GM23248 (cell line): ENCODE measurements around the gene GABBR2. TPM values are rescaled to one million over a fixed set of nuclear protein-coding genes. Genes with fewer than 3 reads are reported as not detected.
A peak's percentile ranks its signal among the peaks of the same experiment; 100 is the strongest.

Source experiments
- DNase-seq: peaks from one replicate; pipeline ENCODE4 v3.0.0-alpha.2; 2015
- H2AFZ ChIP-seq: fragments of 200-600 bp; sonication (generic); 2 replicates; pipeline ENCODE4 v1.6.1; 2016; ENCODE audit warnings: antibody characterized with exemption
- H3F3A ChIP-seq: fragments of 200-600 bp; sonication (generic); 2 replicates; pipeline ENCODE4 v1.6.1; 2016; ENCODE audit warnings: mild to moderate bottlenecking, antibody characterized with exemption, mixed run types; ENCODE audit not compliant: insufficient read depth
- H3K27ac ChIP-seq: fragments of 200-600 bp; sonication (generic); 2 replicates; pipeline ENCODE4 v1.5.1; 2016; ENCODE audit warnings: mild to moderate bottlenecking
- H3K27me3 ChIP-seq: fragments of 200-600 bp; sonication (generic); replicated peaks from 2 replicates; pipeline ENCODE4 v1.6.1; 2016; ENCODE audit warnings: mild to moderate bottlenecking; ENCODE audit not compliant: insufficient read depth
- H3K36me3 ChIP-seq: fragments of 200-600 bp; sonication (generic); 2 replicates; pipeline ENCODE4 v1.6.1; 2016; ENCODE audit warnings: low read depth, mild to moderate bottlenecking
- H3K4me1 ChIP-seq: fragments of 200-600 bp; sonication (generic); 2 replicates; pipeline ENCODE4 v1.6.1; 2016; ENCODE audit warnings: mild to moderate bottlenecking; ENCODE audit not compliant: insufficient read depth
- H3K4me2 ChIP-seq: fragments of 200-600 bp; sonication (generic); one replicate; pipeline ENCODE4 v1.6.1; 2016; ENCODE audit warnings: mild to moderate bottlenecking; ENCODE audit not compliant: unreplicated experiment
- H3K4me3 ChIP-seq: fragments of 200-600 bp; sonication (generic); 2 replicates; pipeline ENCODE4 v1.5.1; 2016; ENCODE audit warnings: mild to moderate bottlenecking
- H3K79me2 ChIP-seq: fragments of 200-600 bp; sonication (generic); 2 replicates; pipeline ENCODE4 v1.6.1; 2016; ENCODE audit warnings: mild to moderate bottlenecking; ENCODE audit not compliant: insufficient read depth
- H3K9ac ChIP-seq: fragments of 200-600 bp; sonication (generic); 2 replicates; pipeline ENCODE4 v1.6.1; 2016; ENCODE audit warnings: mild to moderate bottlenecking
- H3K9me2 ChIP-seq: fragments of 200-600 bp; sonication (generic); 2 replicates; pipeline ENCODE4 v1.6.1; 2016; ENCODE audit warnings: mixed run types, mild to moderate bottlenecking, moderate library complexity; ENCODE audit not compliant: insufficient read depth
- H3K9me3 ChIP-seq: fragments of 200-600 bp; sonication (generic); one replicate; pipeline ENCODE4 v1.6.1; 2017; ENCODE audit warnings: low read depth
- H4K20me1 ChIP-seq: fragments of 200-600 bp; sonication (generic); 2 replicates; pipeline ENCODE4 v1.6.0; 2016; ENCODE audit not compliant: insufficient read depth
- EZH2 ChIP-seq: fragments of 200-600 bp; sonication (generic); IDR thresholded peaks from 2 replicates; pipeline ENCODE4 v1.6.1; 2018; ENCODE audit warnings: antibody characterized with exemption, mild to moderate bottlenecking; ENCODE audit not compliant: insufficient read depth, poor library complexity, severe bottlenecking
- EZH2phosphoT487 ChIP-seq: fragments of 200-600 bp; sonication (generic); IDR thresholded peaks from 2 replicates; pipeline ENCODE4 v1.6.1; 2018; ENCODE audit warnings: antibody characterized with exemption, moderate library complexity, mild to moderate bottlenecking, low read depth; ENCODE audit not compliant: insufficient read depth
- WGBS, 2 experiments: methylation state at CpG; one replicate each; pipeline ENCODE4 v1.1.6; 2015 to 2017; ENCODE audit warnings: low lambda C conversion rate in 2 of 2, low coverage in 1 of 2; ENCODE audit errors: missing lambda C conversion rate in 2 of 2; 5-methylcytosine and 5-hydroxymethylcytosine counted together
- in situ Hi-C: fragments of 300-500 bp; cut with MboI; formaldehyde crosslinking; loops from 2 replicates; pipeline ENCODE4 v1.15.0; 2020
- polyA plus RNA-seq: library from polyadenylated mRNA; unstranded; fragments of >200 nt; fragmentation: Nextera tagmentation; extraction: Ambion mirVana; gene quantifications from 2 replicates; pipeline ENCODE4 v1.2.1, GENCODE V29; 2016
- total RNA-seq: library from RNA; depleted of rRNA; stranded (reverse); fragments of >200 nt; shearing (Covaris generic); gene quantifications from 2 replicates; pipeline ENCODE4 v1.2.3, GENCODE V29; 2014

The GABBR2 gene
- total and polyA plus RNA-seq, 2 experiments from 2014 or later: 7.5 to 13.4 TPM

DNA sequence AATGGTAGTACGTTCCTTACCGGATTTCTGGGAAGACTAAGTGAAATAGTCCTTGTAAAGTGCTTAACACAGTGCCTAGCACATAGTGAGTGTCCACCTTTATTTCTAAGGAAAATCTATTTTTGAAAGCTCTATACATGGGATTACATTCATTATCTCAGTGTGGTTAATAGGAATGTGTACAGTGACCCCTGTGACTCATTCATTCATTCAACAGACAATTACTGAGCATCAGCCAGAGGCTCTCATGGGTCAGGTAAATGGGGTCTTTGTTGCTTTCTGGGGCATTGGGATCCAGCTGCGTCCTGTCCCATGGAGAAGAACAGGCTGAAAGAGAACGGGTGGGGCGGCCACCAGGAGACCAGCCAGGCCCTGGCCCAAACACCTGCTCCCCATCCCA lies 227.1 kb downstream of the GABBR2 start:
- H3K9me2 ChIP-seq: no peaks in the 10 kb centered on the region
- H3K9me3 ChIP-seq: no peaks in the 10 kb centered on the region
- H3K4me2 ChIP-seq: peak overlapping the region; percentile 5
- peaks cover 14% of the 10 kb centered on the region for H3F3A ChIP-seq
- peak; percentile 58 for DNase-seq
- TF ChIP-seq EZH2: no peak
- TF ChIP-seq EZH2phosphoT487: no peak
- H3K79me2 ChIP-seq: no peaks in the 10 kb centered on the region
- peaks cover 42% of the 10 kb centered on the region for H3K4me1 ChIP-seq
- WGBS, 2 experiments: 24 to 29% methylated on average over 5 of the region's 5 CpGs
- H3K27ac ChIP-seq: peak overlapping the region; percentile 65
- in situ Hi-C loops: no loop called here
- no peaks in the 10 kb centered on the region for H3K36me3 ChIP-seq
- H3K27me3 ChIP-seq: no peaks in the 10 kb centered on the region
- H2AFZ ChIP-seq: peak overlapping the region; percentile 5; the same call in 1 of the 2 replicates
- H3K9ac ChIP-seq: no peak overlapping the region
- no peaks in the 10 kb centered on the region for H4K20me1 ChIP-seq
- H3K4me3 ChIP-seq: no peak overlapping the region

DNA sequence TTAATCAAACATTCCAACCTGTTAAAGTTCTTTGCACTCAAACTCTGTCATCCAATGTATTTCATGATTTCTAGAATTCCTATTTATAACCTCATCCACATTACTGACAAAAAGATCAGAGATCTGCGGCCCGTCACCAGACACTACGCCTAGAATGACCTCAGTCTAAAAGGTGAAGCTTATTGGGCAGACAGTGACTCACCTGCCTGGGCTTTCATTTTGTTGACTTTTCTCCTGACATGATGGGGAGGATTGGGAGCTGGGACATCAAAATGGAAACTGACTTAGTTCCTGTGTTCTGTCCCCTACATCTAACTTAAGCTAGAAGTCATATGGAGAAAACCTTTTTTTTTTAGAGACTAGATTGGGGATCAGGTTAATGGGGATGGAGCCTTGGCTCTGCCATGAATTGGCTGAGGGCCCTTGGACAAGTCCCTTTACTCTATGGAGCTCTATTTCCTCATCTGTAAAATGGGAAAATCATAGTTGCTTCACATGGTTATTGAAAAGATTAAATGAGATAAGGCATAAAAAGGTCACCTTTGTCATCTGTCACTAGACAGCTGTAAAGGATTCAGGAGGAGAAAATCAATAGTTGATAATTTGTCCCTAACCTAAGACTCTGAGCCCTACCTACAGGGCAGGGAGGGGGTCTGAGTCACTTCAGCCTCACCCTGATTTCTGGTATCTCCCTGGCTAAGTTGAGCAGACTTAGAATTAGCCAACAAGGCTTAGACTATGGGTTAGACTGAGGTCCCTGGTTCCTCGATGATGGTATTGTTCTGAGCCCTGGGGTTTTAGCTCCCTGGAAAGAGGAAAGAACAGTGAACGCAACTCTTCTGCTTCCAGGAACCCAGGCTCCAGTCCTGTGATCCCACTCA lies 228.5 kb downstream of the GABBR2 start:
- H3K79me2 ChIP-seq: no peaks in the 10 kb centered on the region
- no peaks in the 10 kb centered on the region for H3K9me2 ChIP-seq
- H3F3A ChIP-seq: peaks cover 14% of the 10 kb centered on the region
- no peak overlapping the region for H3K4me3 ChIP-seq
- H3K9me3 ChIP-seq: no peaks in the 10 kb centered on the region
- in situ Hi-C loops: no loop called here
- no peak overlapping the region for H3K9ac ChIP-seq
- WGBS, 2 experiments: 77 to 84% methylated on average over 5 of the region's 5 CpGs
- no peaks in the 10 kb centered on the region for H4K20me1 ChIP-seq
- no peaks in the 10 kb centered on the region for H3K27me3 ChIP-seq
- peaks cover 42% of the 10 kb centered on the region for H3K4me1 ChIP-seq
- no peak overlapping the region for H2AFZ ChIP-seq
- TF ChIP-seq EZH2: no peak
- no peak overlapping the region for H3K4me2 ChIP-seq
- peak; percentile 20 for DNase-seq
- no peak overlapping the region for H3K27ac ChIP-seq
- H3K36me3 ChIP-seq: no peaks in the 10 kb centered on the region

DNA sequence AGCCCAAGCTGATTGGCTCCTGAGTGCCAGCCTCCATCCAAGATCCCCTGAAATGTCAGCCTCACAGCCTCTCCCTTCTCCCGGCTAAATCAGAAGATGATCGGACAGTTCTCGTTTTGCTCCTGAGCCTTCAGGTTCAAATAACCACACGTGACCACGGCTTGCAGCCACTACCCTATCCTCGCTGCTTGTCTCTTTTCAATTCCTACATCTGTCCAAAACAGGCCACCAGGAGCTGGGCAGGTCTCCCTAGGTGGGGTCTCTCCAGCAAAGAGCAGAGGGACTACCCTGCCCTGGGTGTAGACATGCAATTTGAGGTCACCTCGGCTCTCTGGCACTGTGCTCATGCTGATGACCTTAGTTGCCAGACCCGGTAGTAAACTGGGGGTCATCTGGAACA lies 229.3 kb downstream of the GABBR2 start:
- no peaks in the 10 kb centered on the region for H3K79me2 ChIP-seq

DNA sequence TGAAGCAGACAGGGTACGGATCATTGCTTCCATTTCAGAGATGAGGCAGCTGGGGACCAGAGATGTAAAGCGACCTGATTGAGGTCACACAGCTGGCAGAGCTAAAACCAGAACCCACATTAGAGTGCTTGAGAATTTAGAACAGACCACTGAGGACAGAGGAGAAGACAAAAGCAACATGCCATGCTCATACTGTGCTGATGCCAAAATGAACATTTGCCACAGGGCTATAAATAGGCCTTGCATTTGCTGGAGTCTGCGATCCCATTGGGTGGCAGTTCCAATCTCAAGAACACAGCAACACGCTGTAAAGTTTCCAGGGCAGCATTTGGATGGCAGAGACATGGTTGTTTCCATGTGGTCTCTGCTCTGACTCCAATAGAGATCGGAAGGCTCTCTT lies 230.9 kb downstream of the GABBR2 start:
- H2AFZ ChIP-seq: no peak overlapping the region
- peaks cover 14% of the 10 kb centered on the region for H3F3A ChIP-seq
- H3K4me1 ChIP-seq: peaks cover 25% of the 10 kb centered on the region
- no peak overlapping the region for H3K4me3 ChIP-seq
- DNase-seq: no peak
- H4K20me1 ChIP-seq: no peaks in the 10 kb centered on the region
- WGBS, 2 experiments: 54 to 65% methylated on average over 5 of the region's 5 CpGs
- in situ Hi-C loops: no loop called here
- H3K9me3 ChIP-seq: no peaks in the 10 kb centered on the region
- no peak overlapping the region for H3K9ac ChIP-seq
- H3K36me3 ChIP-seq: no peaks in the 10 kb centered on the region
- TF ChIP-seq EZH2: no peak
- TF ChIP-seq EZH2phosphoT487: no peak
- H3K27me3 ChIP-seq: no peaks in the 10 kb centered on the region
- H3K4me2 ChIP-seq: no peak overlapping the region
- H3K27ac ChIP-seq: no peak overlapping the region
- no peaks in the 10 kb centered on the region for H3K79me2 ChIP-seq
- no peaks in the 10 kb centered on the region for H3K9me2 ChIP-seq

More for the DNA sequence above, 229.3 kb downstream of the GABBR2 start:
- Histone ChIP-seq H3K4me2 (no peak overlapping the region), H3K9me2 (no peaks in the 10 kb centered on the region), H3K27me3 (no peaks in the 10 kb centered on the region), H2AFZ (no peak overlapping the region), H4K20me1 (no peaks in the 10 kb centered on the region), H3K4me1 (peaks cover 35% of the 10 kb centered on the region), H3K4me3 (no peak overlapping the region), H3K9me3 (no peaks in the 10 kb centered on the region), H3F3A (peaks cover 14% of the 10 kb centered on the region), H3K27ac (no peak overlapping the region), H3K36me3 (no peaks in the 10 kb centered on the region), H3K9ac (no peak overlapping the region)
- WGBS, 2 experiments: 84 to 86% methylated on average over 8 of the region's 8 CpGs
- no peak for DNase-seq
- in situ Hi-C loops: no loop called here
- TF ChIP-seq EZH2 (no peak), EZH2phosphoT487 (no peak)
